ENCODE data around the gene CAMKK1. TPM values are rescaled to one million over a fixed set of nuclear protein-coding genes. Genes with fewer than 3 reads are reported as not detected.

Gene CAMKK1
- total RNA-seq, 1 donor from 2014 or later, result 3.4 TPM

- Histone ChIP-seq H3K27me3 (ENCODE audit: control insufficient read depth, insufficient read depth, low read length) (no peaks in the 10 kb centered on the region), H3K36me3 (ENCODE audit: control insufficient read depth, insufficient read depth, low read length) (no peaks in the 10 kb centered on the region), H3K4me3 (ENCODE audit: low read depth, low read length) (no peak overlapping the region)
- TF ChIP-seq, protein P1, sequence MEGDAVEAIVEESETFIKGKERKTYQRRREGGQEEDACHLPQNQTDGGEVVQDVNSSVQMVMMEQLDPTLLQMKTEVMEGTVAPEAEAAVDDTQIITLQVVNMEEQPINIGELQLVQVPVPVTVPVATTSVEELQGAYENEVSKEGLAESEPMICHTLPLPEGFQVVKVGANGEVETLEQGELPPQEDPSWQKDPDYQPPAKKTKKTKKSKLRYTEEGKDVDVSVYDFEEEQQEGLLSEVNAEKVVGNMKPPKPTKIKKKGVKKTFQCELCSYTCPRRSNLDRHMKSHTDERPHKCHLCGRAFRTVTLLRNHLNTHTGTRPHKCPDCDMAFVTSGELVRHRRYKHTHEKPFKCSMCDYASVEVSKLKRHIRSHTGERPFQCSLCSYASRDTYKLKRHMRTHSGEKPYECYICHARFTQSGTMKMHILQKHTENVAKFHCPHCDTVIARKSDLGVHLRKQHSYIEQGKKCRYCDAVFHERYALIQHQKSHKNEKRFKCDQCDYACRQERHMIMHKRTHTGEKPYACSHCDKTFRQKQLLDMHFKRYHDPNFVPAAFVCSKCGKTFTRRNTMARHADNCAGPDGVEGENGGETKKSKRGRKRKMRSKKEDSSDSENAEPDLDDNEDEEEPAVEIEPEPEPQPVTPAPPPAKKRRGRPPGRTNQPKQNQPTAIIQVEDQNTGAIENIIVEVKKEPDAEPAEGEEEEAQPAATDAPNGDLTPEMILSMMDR (IDR thresholded peaks at IDR 0.05; ENCODE audit: insufficient read depth, low read length, severe bottlenecking), result no peak
- FAIRE-seq, result no peak
- DNase-seq (ENCODE audit: low read depth), result no peak
These were observed 18.6 kb upstream of the CAMKK1 start for GRCh38 chr17:3911271-3912053.

- Histone ChIP-seq H3K27me3 (ENCODE audit: control insufficient read depth, insufficient read depth, low read length) (no peaks in the 10 kb centered on the region), H3K36me3 (ENCODE audit: control insufficient read depth, insufficient read depth, low read length) (no peaks in the 10 kb centered on the region), H3K4me3 (ENCODE audit: low read depth, low read length) (no peak overlapping the region)
- DNase-seq (ENCODE audit: low read depth) (no peak), FAIRE-seq (no peak)
- TF ChIP-seq, protein P1 (IDR thresholded peaks at IDR 0.05; ENCODE audit: insufficient read depth, low read length, severe bottlenecking), result no peak
These were observed 17.8 kb upstream of the CAMKK1 start for GRCh38 chr17:3910420-3911270.

DNA sequence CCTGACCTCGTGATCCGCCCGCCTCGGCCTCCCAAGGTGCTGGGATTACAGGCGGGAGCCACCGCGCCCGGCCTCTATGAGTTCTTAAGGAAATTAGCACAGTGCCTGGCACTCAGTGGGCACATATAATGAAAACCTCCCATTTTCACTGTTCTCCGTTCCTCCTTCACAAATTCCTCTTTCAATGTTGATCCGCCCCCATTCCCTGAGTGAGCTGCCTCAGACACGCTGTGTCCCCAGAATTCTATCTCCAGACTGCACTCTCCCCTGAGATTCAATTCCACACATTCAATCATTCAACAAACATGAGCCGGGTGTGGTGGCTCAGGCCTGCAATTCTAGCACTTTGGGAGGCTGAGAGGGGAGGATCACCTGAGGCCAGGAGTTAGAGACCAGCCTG lies 16.4 kb upstream of the CAMKK1 start:
- Histone ChIP-seq H3K4me3 (ENCODE audit: low read depth, low read length) (no peak overlapping the region), H3K27me3 (ENCODE audit: control insufficient read depth, insufficient read depth, low read length) (no peaks in the 10 kb centered on the region), H3K36me3 (ENCODE audit: control insufficient read depth, insufficient read depth, low read length) (no peaks in the 10 kb centered on the region)
- DNase-seq (ENCODE audit: low read depth) (no peak), FAIRE-seq (no peak)
- TF ChIP-seq, protein P1 (IDR thresholded peaks at IDR 0.05; ENCODE audit: insufficient read depth, low read length, severe bottlenecking), result no peak

DNA sequence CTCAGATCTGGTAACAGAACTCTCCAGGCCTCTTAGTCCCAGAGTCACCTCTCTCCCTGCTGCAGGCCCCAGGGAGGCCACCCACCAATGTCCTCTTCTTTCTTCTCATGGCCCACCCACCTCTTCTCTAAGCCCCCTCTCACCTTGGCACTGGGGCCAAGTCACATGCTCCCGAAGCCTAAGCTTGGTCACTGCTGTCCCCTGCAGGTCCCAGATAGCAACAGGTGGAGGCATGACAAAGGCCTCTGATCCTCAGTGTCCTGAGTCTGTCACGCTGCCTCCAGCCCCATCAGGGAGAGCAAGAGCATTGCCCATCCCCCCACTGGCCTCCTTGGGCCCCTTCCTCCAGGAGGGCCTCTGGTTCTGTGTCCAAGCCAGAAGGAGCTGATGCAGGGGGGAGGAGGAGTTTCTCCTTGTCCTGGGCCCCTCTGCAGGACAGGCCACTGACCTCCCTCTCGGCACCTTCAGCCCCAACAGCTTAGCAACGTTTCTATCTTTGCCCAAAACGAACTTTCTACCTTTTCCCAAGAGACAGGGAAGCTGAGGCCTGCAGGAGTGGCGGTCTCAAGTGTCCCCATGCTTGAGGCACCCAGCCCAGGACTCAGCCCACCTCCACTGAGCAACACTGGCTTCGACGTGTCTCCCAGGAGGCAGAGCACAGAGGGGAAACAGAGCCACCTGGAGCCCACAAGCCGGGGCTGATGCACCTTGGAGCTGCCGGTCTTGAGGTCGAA lies 14.8 kb upstream of the CAMKK1 start:
- Histone ChIP-seq H3K27me3 (ENCODE audit: control insufficient read depth, insufficient read depth, low read length) (no peaks in the 10 kb centered on the region), H3K36me3 (ENCODE audit: control insufficient read depth, insufficient read depth, low read length) (no peaks in the 10 kb centered on the region), H3K4me3 (ENCODE audit: low read depth, low read length) (no peak overlapping the region)
- no peak for FAIRE-seq
- TF ChIP-seq, protein P1 (IDR thresholded peaks at IDR 0.05; ENCODE audit: insufficient read depth, low read length, severe bottlenecking), result peak; percentile 55
- DNase-seq (ENCODE audit: low read depth), result no peak

DNA sequence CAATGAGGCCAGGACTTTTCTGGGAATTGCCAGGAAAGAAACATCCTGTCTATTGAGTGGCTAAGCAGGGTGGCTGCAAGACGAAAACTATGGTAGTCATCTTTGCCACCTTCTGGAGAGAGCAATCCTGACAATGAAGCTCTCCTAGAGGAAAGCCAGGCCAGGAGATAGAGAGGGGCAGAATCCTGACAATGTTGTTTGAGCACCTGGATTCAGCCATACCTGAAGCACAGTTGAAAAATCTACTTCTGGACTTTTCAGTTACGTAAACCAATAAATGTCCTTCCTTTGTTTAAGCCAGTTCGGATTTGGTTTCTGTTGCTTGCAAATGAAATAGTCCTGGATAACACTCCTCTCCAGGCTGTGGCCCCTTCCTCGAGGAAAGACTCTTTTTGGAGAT lies 14.0 kb upstream of the CAMKK1 start:
- Histone ChIP-seq H3K4me3 (ENCODE audit: low read depth, low read length) (no peak overlapping the region), H3K27me3 (ENCODE audit: control insufficient read depth, insufficient read depth, low read length) (no peaks in the 10 kb centered on the region), H3K36me3 (ENCODE audit: control insufficient read depth, insufficient read depth, low read length) (no peaks in the 10 kb centered on the region)
- TF ChIP-seq, protein P1 (IDR thresholded peaks at IDR 0.05; ENCODE audit: insufficient read depth, low read length, severe bottlenecking), result no peak
- FAIRE-seq, result no peak
- no peak for DNase-seq (ENCODE audit: low read depth)

All from bronchial epithelial cell (primary cell).